HL-60 (cell line): ENCODE data around the gene ENG.

Source experiments
- DNase-seq, 2 experiments: peaks; one replicate each; pipeline ENCODE4 v3.0.0-alpha.2; 2010 to 2020; ENCODE audit warnings: low read depth in 1 of 2, low spot score in 1 of 2
- H3K27ac ChIP-seq: fragments of 250-450 bp; sonication (Bioruptor Pico); replicated peaks from 2 replicates; pipeline ENCODE4 v1.5.1; 2020; ENCODE audit warnings: mild to moderate bottlenecking, moderate library complexity
- H3K27me3 ChIP-seq: fragments of 250-450 bp; sonication (Bioruptor Pico); 2 replicates; pipeline ENCODE4 v1.5.1; 2021; ENCODE audit warnings: mild to moderate bottlenecking, moderate library complexity; ENCODE audit not compliant: insufficient read depth, poor library complexity, severe bottlenecking
- H3K4me3 ChIP-seq: replicated peaks from 2 replicates; pipeline ENCODE4 v1.5.1; 2011; ENCODE audit warnings: mild to moderate bottlenecking, control low read depth, low read length; ENCODE audit not compliant: insufficient read depth
- GABPA ChIP-seq: IDR thresholded peaks from 2 replicates; pipeline ENCODE4 v1.6.1; 2012; ENCODE audit warnings: low read depth
- POLR2AphosphoS5 ChIP-seq: IDR thresholded peaks from 2 replicates; pipeline ENCODE4 v1.6.1; 2012; ENCODE audit warnings: low read depth
- SPI1 ChIP-seq: IDR thresholded peaks from 2 replicates; pipeline ENCODE4 v1.6.1; 2012; ENCODE audit warnings: low read depth, mild to moderate bottlenecking, borderline replicate concordance
- TF ChIP-seq, protein P1 (sequence below): IDR thresholded peaks from 2 replicates; pipeline ENCODE4 v1.6.1; 2012; ENCODE audit warnings: low read depth; ENCODE audit not compliant: insufficient replicate concordance
- TF ChIP-seq, protein P2 (sequence below): IDR thresholded peaks from one replicate; pipeline ENCODE4 v1.5.1; 2011; ENCODE audit warnings: low read length, control low read depth, inconsistent platforms; ENCODE audit not compliant: insufficient read depth

Gene ENG

DNA sequence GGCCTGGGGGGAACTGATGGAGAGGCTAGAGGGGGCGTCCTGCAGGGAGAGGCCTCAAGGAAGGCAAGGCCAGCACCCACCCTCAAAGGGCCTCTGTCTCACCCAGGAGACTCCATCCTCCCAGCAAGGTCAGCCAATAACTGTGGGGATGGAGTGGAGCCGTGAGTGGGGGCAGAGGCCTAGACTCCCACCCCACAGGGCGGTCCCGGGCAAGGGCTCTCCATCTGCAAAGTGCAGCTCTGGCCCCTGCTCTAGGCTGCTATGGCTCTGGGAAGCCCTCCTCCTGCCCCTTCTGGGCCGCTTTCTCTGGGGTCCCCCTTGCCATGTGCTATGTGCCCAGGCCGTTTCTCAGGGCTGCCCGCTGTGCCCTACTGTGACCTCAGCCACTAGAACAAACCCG lies 37.7 kb downstream of the ENG start:
- TF ChIP-seq, protein P1, sequence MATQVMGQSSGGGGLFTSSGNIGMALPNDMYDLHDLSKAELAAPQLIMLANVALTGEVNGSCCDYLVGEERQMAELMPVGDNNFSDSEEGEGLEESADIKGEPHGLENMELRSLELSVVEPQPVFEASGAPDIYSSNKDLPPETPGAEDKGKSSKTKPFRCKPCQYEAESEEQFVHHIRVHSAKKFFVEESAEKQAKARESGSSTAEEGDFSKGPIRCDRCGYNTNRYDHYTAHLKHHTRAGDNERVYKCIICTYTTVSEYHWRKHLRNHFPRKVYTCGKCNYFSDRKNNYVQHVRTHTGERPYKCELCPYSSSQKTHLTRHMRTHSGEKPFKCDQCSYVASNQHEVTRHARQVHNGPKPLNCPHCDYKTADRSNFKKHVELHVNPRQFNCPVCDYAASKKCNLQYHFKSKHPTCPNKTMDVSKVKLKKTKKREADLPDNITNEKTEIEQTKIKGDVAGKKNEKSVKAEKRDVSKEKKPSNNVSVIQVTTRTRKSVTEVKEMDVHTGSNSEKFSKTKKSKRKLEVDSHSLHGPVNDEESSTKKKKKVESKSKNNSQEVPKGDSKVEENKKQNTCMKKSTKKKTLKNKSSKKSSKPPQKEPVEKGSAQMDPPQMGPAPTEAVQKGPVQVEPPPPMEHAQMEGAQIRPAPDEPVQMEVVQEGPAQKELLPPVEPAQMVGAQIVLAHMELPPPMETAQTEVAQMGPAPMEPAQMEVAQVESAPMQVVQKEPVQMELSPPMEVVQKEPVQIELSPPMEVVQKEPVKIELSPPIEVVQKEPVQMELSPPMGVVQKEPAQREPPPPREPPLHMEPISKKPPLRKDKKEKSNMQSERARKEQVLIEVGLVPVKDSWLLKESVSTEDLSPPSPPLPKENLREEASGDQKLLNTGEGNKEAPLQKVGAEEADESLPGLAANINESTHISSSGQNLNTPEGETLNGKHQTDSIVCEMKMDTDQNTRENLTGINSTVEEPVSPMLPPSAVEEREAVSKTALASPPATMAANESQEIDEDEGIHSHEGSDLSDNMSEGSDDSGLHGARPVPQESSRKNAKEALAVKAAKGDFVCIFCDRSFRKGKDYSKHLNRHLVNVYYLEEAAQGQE = no peak
- TF ChIP-seq POLR2AphosphoS5 (no peak; the same call in 1 of the 2 replicates), SPI1 (no peak), GABPA (no peak)
- TF ChIP-seq, protein P2, sequence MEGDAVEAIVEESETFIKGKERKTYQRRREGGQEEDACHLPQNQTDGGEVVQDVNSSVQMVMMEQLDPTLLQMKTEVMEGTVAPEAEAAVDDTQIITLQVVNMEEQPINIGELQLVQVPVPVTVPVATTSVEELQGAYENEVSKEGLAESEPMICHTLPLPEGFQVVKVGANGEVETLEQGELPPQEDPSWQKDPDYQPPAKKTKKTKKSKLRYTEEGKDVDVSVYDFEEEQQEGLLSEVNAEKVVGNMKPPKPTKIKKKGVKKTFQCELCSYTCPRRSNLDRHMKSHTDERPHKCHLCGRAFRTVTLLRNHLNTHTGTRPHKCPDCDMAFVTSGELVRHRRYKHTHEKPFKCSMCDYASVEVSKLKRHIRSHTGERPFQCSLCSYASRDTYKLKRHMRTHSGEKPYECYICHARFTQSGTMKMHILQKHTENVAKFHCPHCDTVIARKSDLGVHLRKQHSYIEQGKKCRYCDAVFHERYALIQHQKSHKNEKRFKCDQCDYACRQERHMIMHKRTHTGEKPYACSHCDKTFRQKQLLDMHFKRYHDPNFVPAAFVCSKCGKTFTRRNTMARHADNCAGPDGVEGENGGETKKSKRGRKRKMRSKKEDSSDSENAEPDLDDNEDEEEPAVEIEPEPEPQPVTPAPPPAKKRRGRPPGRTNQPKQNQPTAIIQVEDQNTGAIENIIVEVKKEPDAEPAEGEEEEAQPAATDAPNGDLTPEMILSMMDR = no peak
- Histone ChIP-seq H3K4me3 (no peak overlapping the region), H3K27me3 (no peaks in the 10 kb centered on the region), H3K27ac (no peak overlapping the region)
- DNase-seq = no peak

DNA sequence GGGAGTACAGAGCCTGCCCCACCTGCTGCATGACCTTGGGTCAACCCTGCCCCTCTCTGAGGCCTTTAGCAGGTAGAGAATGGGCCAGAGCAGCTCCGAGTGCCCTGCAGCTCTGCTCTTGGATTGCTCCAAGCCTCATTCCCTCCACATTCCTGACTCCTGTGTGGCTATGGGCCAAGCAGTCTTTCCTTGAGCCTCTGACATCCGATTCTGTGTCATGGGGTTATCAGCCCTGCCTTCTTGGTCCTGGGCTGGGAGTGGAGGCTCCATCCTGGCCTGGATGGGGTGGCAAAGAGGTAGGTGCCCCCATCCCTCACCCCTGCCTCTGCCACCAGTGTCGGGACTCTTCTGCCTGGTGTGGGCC lies 38.1 kb downstream of the ENG start:
- H3K4me3 ChIP-seq = no peak overlapping the region
- H3K27me3 ChIP-seq = no peaks in the 10 kb centered on the region
- no peak overlapping the region for H3K27ac ChIP-seq
- TF ChIP-seq, protein P2 = no peak
- TF ChIP-seq, protein P1 = no peak
- TF ChIP-seq POLR2AphosphoS5 (no peak), SPI1 (no peak), GABPA (no peak)
- no peak for DNase-seq

DNA sequence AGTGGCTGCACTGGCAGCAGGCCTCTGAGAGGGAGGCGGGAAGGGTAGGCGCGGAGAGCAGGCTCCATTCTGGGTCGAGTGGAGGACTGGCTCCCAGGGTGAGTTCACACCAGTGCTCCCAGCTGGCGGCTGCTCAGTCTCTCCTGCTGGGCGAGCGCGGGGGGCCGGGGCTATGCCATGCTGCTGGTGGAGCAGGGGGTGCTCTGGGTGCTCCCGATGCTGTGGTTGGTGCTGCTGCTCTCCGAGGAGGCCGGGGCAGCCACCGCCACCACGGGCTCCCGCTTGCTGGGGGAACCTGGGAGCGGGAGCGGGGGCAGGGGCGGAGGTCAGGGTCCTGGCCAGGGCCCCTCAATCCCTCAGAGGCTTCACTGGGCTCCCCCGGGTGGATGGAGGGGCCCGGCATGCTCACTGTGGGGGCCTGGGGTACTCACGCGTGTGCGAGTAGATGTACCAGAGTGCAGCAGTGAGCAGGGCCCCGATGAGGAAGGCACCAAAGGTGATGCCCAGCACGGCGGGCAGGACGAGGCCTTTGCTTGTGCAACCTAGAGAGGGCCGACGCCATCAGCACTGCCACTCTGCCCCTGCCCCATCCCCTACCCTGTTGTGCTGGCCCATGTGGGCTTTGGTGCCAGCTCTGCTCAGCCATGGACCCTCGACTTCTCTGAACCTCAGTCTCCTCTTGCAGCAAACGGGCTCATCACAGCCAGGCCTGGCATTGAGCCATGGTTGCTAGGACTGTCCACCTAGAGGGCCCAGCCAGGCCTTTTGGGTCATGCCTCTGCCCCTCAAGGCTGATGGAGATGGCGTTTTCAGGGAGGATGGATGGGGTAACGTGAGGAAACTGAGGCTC lies 38.7 kb downstream of the ENG start:
- no peak overlapping the region for H3K27ac ChIP-seq
- TF ChIP-seq POLR2AphosphoS5 = peak; percentile 27; the same call in 1 of the 2 replicates
- TF ChIP-seq, protein P1 = no peak
- no peak for DNase-seq
- no peak overlapping the region for H3K4me3 ChIP-seq
- no peaks in the 10 kb centered on the region for H3K27me3 ChIP-seq
